ENCODE data around the gene GPI. TPM values are rescaled to one million over a fixed set of nuclear protein-coding genes. Genes with fewer than 3 reads are reported as not detected.

GPI gene
- total and polyA plus RNA-seq, 2 of the 13 experiments (the other 11 are each of a cell fraction or from before 2014, with no cell fraction given): 147 to 167 TPM

DNA sequence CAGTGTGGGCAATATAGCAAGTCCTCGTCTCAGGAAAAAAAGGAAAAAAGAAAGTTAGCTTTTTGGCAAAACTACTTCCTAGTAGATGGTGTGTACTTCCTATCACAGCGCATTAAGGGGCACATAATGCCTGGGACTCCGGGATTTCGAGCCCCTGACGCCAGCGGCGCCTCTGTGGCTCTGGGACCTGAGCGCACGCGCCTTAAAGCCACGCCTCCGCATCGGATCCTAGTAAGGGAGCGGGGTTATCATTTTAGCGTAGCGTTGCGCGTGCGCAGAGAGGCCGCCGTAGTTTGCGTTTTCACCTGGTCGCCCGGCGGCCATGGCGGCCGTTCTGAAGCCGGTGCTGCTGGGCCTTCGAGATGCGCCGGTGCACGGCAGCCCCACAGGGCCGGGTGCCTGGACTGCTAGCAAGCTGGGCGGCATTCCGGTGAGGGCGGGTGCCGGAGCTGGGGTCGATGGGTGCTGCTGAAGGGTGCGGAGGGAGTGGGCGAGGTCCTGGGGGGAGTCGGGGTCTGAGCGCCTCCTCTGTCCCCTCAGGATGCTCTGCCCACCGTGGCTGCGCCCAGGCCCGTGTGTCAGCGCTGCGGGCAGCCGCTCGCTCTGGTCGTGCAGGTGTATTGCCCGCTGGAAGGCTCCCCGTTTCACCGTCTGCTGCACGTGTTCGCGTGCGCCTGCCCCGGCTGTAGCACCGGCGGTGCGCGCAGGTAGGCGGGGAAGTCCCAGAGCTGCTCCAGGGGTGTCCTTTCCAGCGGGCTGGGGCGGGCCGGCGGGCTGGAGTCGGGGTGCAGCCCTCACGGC lies 39.3 kb downstream of the GPI start, which contains the start of gene PDCD2L (continued):
- TF ChIP-seq KIAA2018 (CRISPR knock-in tag; IDR thresholded peaks at IDR 0.05; ENCODE audit: borderline replicate concordance) (no peak), CBX5 (CRISPR knock-in tag; IDR thresholded peaks at IDR 0.05; ENCODE audit: borderline replicate concordance) (no peak), ZNF496 (CRISPR knock-in tag; IDR thresholded peaks at IDR 0.05; ENCODE audit: insufficient replicate concordance) (no peak), ZNF883 (CRISPR knock-in tag; IDR thresholded peaks at IDR 0.05; ENCODE audit: not compliant biosample characterization) (peak; percentile 88), HOXA5 (CRISPR knock-in tag; IDR thresholded peaks at IDR 0.05) (peak; percentile 88; the same call in 1 of the 2 replicates), KAT2B (IDR thresholded peaks at IDR 0.05; ENCODE audit: borderline replicate concordance, low read depth, low read length) (no peak), FOXM1 (CRISPR knock-in tag; IDR thresholded peaks at IDR 0.05) (no peak), STAT6 (CRISPR knock-in tag; IDR thresholded peaks at IDR 0.05; ENCODE audit: borderline replicate concordance) (peak; percentile 63; the same call in 1 of the 2 replicates), SNAI1 (CRISPR knock-in tag; IDR thresholded peaks at IDR 0.05; ENCODE audit: borderline replicate concordance) (no peak), SMAD9 (CRISPR knock-in tag; IDR thresholded peaks at IDR 0.05) (no peak)
- TF ChIP-seq, protein P1, sequence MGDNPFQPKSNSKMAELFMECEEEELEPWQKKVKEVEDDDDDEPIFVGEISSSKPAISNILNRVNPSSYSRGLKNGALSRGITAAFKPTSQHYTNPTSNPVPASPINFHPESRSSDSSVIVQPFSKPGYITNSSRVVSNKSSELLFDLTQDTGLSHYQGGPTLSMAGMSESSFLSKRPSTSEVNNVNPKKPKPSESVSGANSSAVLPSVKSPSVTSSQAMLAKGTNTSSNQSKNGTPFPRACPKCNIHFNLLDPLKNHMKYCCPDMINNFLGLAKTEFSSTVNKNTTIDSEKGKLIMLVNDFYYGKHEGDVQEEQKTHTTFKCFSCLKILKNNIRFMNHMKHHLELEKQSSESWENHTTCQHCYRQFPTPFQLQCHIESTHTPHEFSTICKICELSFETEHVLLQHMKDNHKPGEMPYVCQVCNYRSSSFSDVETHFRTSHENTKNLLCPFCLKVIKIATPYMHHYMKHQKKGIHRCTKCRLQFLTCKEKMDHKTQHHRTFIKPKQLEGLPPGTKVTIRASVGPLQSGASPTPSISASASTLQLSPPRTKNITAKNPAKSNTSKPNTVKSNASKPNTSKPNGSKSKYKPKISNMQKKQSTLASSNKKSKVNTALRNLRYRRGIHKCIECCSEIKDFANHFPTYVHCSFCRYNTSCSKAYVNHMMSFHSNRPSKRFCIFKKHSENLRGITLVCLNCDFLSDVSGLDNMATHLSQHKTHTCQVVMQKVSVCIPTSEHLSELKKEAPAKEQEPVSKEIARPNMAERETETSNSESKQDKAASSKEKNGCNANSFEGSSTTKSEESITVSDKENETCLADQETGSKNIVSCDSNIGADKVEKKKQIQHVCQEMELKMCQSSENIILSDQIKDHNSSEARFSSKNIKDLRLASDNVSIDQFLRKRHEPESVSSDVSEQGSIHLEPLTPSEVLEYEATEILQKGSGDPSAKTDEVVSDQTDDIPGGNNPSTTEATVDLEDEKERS (CRISPR knock-in tag; IDR thresholded peaks at IDR 0.05): no peak
